Left hindlimb (tissue), 1 donor: Measurements from ENCODE around the gene GRIK4.
"Not testable (repeated sequence)": the region's sequence is repeated elsewhere in the genome, so short reads cannot be mapped to it uniquely, and the experiment has no call there.

Source experiments
- DNase-seq: peaks from one replicate; pipeline ENCODE4 v3.0.0-alpha.2; 2018

Gene GRIK4

GRCh38 chr11:120749395-120749794 is 237.8 kb downstream of the GRIK4 start:
- no peak for DNase-seq

DNA sequence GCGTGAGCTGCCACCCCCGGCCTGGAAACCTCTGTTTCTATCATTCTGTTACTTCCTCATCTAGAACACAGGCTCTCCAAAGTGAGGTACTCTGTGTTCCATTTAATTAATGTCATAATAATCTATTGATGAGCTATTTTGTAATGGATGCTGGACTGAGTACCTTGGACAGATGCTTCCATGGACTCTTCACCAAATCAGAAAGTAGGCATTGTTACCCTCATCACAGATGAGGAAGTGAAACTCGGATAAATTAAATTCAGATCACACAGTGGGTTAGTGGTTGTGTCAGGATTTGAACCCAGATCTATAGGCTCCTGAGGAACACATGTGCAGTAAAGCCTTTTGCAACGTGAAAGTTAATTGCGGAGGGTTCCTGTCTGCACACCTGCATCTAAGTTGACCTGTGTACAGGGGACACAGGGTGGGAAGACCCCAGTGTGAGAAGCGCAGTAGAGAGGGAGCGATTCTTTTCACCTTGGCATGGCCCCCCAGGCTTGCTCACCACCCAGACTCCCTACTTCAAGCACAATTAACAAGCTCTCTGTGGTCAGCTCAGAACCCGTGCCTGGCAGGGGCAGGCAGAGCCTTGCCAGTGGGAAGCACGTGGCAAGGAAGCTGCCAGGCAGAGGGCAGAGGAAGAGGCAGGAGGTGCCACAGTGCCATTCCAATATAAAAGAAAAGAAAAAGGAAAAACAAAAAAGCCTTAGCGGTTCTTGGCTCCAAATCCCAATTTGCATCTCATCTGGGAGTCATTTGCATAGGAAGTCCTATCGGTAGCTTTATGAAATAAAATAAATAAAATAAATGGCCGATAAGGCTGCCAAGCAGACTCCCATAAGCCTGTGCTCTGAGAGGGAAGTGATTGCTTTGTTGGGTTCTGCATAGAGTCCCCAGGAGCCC is 239.3 kb downstream of the GRIK4 start:
- DNase-seq = no peak

GRCh38 chr11:120751550-120751949 is 240.0 kb downstream of the GRIK4 start:
- no peak for DNase-seq

DNA sequence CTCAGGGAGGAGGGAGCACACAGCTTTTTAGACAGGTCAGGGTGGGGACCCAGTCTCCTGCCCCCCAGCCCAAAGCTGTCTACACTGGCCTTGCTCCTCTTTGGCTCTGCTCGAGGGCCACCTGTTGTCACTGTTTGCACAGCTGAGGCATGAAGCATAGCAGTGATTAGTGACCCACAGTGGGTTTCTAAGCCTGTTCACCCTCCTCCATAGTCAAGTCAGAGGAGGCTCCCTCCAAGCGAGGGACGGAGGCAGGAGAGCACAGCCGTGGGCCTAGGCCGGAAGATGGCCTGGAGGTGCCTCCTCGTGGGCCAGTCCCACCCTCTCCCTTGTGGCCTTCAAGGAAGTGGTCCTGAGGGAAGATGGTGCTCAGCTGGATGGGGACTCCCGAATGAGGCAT is 241.1 kb downstream of the GRIK4 start:
- no peak for DNase-seq

GRCh38 chr11:120756931-120757330 is 245.4 kb downstream of the GRIK4 start:
- no peak for DNase-seq

DNA sequence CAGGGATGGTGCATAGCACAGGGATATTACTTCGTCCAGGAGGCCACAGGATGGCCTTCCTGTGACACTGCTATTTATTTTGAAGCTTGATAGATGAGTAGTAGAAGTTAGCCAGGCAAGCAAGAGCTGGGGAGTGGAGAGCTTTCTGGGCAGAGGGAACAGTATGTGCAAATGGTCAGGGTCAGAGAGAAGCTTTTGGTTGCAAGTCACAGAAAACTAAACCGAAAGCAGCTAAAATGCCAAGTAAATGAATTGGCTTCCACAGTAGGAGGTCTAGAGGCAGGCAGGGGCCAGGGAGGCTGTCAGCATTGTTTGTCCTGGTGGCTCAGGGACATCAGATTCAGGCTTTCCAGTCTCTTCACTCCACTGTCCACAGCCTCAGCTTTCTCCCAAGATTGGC is 247.5 kb downstream of the GRIK4 start:
- no peak for DNase-seq

GRCh38 chr11:120765710-120766109 is 254.2 kb downstream of the GRIK4 start:
- DNase-seq = not testable (repeated sequence)

- no peak for DNase-seq
Measured at GRCh38 chr11:120766318-120766717, 254.8 kb downstream of the GRIK4 start.

- DNase-seq = no peak
Measured at GRCh38 chr11:120768949-120769348, 257.4 kb downstream of the GRIK4 start.

GRCh38 chr11:120769906-120770305 is 258.4 kb downstream of the GRIK4 start:
- DNase-seq = no peak

- DNase-seq = no peak
Measured at GRCh38 chr11:120771551-120772060, 260.1 kb downstream of the GRIK4 start.

DNA sequence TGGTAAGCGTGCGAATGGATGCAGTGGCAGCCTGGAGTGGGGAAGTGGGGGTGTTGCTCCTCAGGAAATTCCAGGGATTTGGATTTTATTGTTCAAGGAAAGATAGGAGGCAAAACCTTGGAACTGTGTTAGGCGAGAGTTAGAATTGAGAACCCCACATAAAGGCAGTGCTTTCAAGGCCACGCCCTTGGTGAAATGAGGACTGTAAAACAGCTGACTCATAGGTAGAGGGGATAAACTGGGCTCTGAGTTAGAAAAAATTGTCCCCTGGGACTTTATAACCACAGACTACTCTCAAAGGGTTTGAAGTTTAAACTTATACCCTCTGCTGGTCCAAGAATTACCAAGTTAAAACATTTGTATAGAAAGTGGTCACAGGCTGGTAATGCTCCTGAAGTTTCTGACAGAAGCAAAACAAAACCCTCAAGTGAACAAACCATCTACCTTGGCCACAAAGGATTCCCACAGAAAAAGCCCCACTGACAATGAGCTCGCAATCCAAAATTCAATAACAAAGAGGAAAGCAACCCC is 262.0 kb downstream of the GRIK4 start:
- no peak for DNase-seq

- DNase-seq = no peak
Measured at GRCh38 chr11:120774591-120775386, 263.2 kb downstream of the GRIK4 start.

GRCh38 chr11:120775986-120776951 is 264.7 kb downstream of the GRIK4 start:
- no peak for DNase-seq

GRCh38 chr11:120778685-120779490 is 267.3 kb downstream of the GRIK4 start:
- no peak for DNase-seq

DNA sequence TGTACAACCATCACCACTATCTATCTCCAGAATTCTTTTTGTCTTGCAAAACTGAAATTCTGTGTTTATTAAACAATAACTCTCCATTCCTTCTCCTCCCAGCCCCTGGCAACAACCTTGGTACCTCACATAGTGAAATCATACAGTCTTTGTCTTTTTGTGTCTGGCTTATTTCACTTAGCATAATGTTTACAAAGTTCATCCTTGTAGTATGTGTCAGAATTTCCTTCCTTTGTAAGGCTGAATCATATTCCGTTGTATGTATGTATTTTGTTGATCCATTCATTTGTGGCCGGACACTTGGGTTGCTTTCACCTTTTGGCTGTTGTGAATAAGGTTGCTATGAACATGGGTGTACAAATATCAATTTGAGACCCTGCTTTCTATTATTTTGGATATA is 268.7 kb downstream of the GRIK4 start:
- no peak for DNase-seq

- no peak for DNase-seq
Measured at GRCh38 chr11:120781486-120782120, 270.1 kb downstream of the GRIK4 start.

DNA sequence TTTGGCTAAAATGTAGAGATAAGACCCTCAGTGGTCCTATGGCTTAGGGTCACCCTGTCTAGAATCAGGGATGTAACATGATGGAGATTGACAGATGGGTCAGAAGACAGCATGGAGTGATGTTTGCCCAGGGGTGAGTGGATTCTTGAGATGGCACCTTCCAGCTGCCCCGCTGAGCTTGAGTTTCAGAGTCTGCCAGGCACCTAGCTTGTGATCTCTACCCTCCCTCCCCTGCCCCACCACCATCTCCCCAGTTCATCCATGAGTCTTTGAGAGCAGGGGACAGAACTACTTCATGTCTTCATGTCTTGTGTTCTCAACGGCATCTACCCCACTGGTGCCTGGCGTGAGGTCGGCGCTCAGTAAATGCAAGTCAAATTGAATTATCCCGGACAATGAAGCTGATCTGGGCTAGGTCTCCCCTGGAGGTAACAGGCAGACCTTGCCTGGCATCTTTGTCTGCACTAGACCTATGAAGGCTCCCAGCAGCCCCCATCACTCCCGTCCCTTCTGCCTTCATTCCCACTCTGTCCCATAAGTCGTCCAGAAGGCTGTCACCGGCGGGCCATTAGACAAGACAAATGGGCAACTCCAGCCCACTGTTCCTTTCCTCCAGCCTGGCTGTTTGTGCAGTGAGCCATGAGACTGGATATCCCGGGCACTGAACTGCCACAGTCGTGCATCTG is 273.2 kb downstream of the GRIK4 start:
- DNase-seq = no peak

DNA sequence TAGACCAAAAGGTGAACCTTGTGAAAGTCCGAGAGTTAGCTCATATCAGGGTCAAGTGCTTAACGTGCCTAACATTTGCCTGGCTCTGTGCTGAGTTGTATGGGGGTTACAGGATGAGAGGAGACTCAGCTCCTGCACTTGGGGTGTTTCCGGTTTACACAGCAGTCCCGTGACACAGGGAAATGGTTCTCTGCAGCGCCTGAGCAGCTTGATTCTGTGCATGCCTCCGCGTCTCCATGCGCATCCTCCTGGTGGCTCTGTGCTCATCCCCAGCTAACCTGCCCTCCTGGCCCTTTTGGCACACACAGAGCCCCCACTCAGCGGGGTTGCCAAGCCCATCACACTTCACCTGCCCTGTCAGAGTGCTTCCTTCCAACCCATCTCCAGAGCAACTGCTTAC is 274.0 kb downstream of the GRIK4 start:
- DNase-seq = no peak

DNA sequence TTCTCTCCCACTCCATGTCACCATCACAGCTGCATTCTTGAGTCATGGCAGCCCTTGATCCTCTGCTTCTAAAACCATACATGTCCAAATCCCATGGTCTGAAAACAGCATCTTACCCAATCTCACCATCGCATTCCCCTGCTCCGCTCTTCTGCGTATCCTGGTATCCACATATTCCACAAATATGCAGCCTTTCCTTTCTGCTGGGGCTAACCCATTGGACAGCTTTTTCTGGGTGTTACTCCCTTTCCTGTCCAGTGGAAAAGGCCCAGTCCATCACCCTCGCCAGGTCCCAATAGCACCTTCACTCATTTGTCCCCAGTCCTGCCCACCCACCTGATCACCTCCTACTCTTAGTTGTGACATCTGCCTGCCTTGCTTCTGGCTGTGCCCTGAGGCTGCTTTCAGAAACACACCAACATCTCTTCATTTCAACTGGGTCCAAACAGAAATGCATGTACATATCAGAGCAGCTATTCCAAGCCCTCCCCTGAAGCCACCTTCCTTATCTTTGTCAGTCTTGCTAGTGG is 274.7 kb downstream of the GRIK4 start:
- DNase-seq = no peak
